Measurements from ENCODE around the gene MYLIP. TPM values are rescaled to one million over a fixed set of nuclear protein-coding genes. Genes with fewer than 3 reads are reported as not detected.

MYLIP gene
- total and polyA plus RNA-seq, 2 of the 4 experiments (the other 2 are of a cell fraction): 1.8 to 3.2 TPM

GRCh38 chr6:16136621-16137450 is 8.0 kb downstream of the MYLIP start:
- no peak for TF ChIP-seq BHLHE40 (IDR thresholded peaks at IDR 0.05; ENCODE audit: low read depth, low read length)
- TF ChIP-seq FOS (IDR thresholded peaks at IDR 0.05; ENCODE audit: low read depth, low read length): peak; percentile 91
- 0 out of 2 replicates have a peak, but pooled peaks have one; percentile 10 for TF ChIP-seq CEBPB (IDR thresholded peaks at IDR 0.05; ENCODE audit: low read depth, low read length)
- TF ChIP-seq MAZ (IDR thresholded peaks at IDR 0.05; ENCODE audit: borderline replicate concordance, low read depth, low read length): no peak
- Histone ChIP-seq H2AK9ac (replicated peaks; ENCODE audit: low read depth, low read length, poor library complexity) (no peak overlapping the region), H4K91ac (ENCODE audit: insufficient read depth, low read depth, low read length) (no peak overlapping the region), H2BK5ac (ENCODE audit: low read depth, low read length, poor library complexity, severe bottlenecking) (no peak overlapping the region), H2AFZ (replicated peaks; ENCODE audit: low read length, poor library complexity) (no peak overlapping the region), H2BK120ac (ENCODE audit: low read depth, low read length) (no peak overlapping the region), H4K20me1 (ENCODE audit: insufficient read depth, low read length) (peaks cover 49% of the 10 kb centered on the region; the same call in 1 of the 2 replicates), H3K4me1 (ENCODE audit: control insufficient read depth, insufficient read depth, low read length) (peaks cover 3% of the 10 kb centered on the region; the same call in 1 of the 2 replicates), H4K5ac (ENCODE audit: low read depth, low read length) (no peak overlapping the region), H3K27me3 (ENCODE audit: control insufficient read depth, insufficient read depth, low read length) (peaks cover 27% of the 10 kb centered on the region), H3K9ac (ENCODE audit: low read depth, low read length) (no peak overlapping the region), H3K9me1 (ENCODE audit: insufficient read depth, low read length) (no peaks in the 10 kb centered on the region; the same call in 1 of the 2 replicates), H3K4me2 (ENCODE audit: low read depth, low read length) (peak overlapping the region; percentile 73; the same call in 1 of the 2 replicates), H2AK5ac (ENCODE audit: low read depth, low read length) (no peak overlapping the region), H3K36me3 (ENCODE audit: control insufficient read depth, insufficient read depth, low read length) (peaks cover 7% of the 10 kb centered on the region; the same call in 1 of the 2 replicates), H3K56ac (ENCODE audit: extremely low read depth, insufficient read depth, low read length) (no peak overlapping the region), H3K79me1 (ENCODE audit: low read depth in 1 of 2, low read length in 2 of 2) (peaks cover 12 to 18% of the 10 kb centered on the region in 2 experiments; a peak in 3 of 4 replicates), H3K14ac (replicated peaks; ENCODE audit: low read depth, low read length) (no peak overlapping the region), H2BK15ac (ENCODE audit: low read depth, low read length) (no peak overlapping the region), H3K27ac (ENCODE audit: insufficient read depth, low read length) (no peak overlapping the region), H4K8ac (ENCODE audit: low read depth in 2 of 2, low read length in 2 of 2) (no peak overlapping the region), H3K9me3 (ENCODE audit: control insufficient read depth, insufficient read depth, low read length) (no peaks in the 10 kb centered on the region), H2BK20ac (ENCODE audit: low read depth, low read length) (no peak overlapping the region), H3K18ac (ENCODE audit: low read depth, low read length) (no peak overlapping the region), H3K4ac (ENCODE audit: low read depth, low read length) (no peak overlapping the region), H3K4me3 (ENCODE audit: insufficient read depth, low read depth, low read length) (no peak overlapping the region), H3K23ac (ENCODE audit: low read depth, low read length) (no peak overlapping the region)
- ChIA-PET CTCF (interaction anchor here (0.6 to 1.4 kb wide), 3 partner anchors 8 to 74 kb away, joined by 3 to 4 read pairs (median 4); partner anchors contain the start of gene MYLIP), POLR2A (ENCODE audit: unreplicated experiment) (no interaction called here)
- DNase-seq (peak; percentile 92), ATAC-seq (ENCODE audit: low read depth) (peak; percentile 89)
- intact Hi-C loops (cut with micrococcal nuclease): no loop called here
- dilution Hi-C loops (cut with HindIII; ENCODE audit: low sequenced_read_pairs, unreplicated experiment): no loop called here
- in situ Hi-C loops (cut with MboI; ENCODE audit: low sequenced_read_pairs): no loop called here
- BruUV-seq (replicated peaks): no TSS peak
- no CpG with 5 or more reads among the region's 5 CpGs for WGBS, 2 experiments (ENCODE audit: extremely low coverage in 2 of 2, insufficient read length in 1 of 2)
